LNCAP (cell line): ENCODE measurements around the gene F10.

ENCODE experiments used
- CTCF ChIP-seq: fragments of 450-650 bp; IDR thresholded peaks from 2 replicates; pipeline ENCODE4 v1.5.1; 2017; ENCODE audit warnings: mild to moderate bottlenecking

F10 gene

GRCh38 chr13:113116206-113116800, 6.3 kb upstream of the F10 start:
- TF ChIP-seq CTCF: no peak

DNA sequence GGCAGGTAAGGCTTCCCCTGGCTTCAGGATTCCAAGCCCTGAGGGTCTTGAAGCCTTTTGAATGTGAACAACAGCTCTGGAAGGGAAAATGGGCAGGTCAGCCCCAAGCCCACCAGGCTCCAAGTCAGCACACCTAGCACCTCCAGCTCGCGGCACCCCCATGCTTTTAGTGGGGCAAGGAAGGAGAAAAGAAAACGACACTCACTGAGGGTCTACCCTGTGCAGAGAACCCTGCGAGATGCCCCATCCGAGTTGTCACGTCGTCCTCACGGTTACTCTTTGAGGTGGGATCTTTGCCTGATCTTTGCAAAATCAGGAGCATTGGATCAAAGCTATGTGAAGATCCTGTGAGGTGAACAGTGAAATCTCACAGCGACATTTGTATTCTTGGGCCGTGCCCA, 5.7 kb upstream of the F10 start:
- TF ChIP-seq CTCF: no peak

- TF ChIP-seq CTCF: no peak
Observed at GRCh38 chr13:113117335-113117872, 5.2 kb upstream of the F10 start.

- no peak for TF ChIP-seq CTCF
Observed at GRCh38 chr13:113117911-113118260, 4.7 kb upstream of the F10 start.

GRCh38 chr13:113118261-113119021, 4.2 kb upstream of the F10 start:
- no peak for TF ChIP-seq CTCF

DNA sequence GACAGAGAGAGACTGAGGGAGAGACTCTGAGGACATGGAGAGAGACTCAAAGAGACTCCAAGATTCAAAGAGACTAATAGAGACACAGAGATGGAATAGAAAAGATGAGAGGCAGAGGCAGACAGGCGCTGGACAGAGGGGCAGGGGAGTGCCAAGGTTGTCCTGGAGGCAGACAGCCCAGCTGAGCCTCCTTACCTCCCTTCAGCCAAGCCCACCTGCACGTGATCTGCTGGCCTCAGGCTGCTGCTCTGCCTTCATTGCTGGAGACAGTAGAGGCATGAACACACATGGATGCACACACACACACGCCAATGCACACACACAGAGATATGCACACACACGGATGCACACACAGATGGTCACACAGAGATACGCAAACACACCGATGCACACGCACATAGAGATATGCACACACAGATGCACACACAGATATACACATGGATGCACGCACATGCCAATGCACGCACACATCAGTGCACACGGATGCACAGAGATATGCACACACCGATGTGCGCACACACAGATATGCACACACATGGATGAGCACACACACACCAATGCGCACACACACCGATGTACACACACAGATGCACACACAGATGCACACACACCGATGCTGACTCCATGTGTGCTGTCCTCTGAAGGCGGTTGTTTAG, 3.3 kb upstream of the F10 start:
- TF ChIP-seq CTCF: no peak

DNA sequence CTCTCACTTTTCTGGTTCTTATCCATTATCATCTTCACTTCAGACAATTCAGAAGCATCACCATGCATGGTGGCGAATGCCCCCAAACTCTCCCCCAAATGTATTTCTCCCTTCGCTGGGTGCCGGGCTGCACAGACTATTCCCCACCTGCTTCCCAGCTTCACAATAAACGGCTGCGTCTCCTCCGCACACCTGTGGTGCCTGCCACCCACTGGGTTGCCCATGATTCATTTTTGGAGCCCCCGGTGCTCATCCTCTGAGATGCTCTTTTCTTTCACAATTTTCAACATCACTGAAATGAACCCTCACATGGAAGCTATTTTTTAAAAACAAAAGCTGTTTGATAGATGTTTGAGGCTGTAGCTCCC, 2.8 kb upstream of the F10 start:
- TF ChIP-seq CTCF: no peak
